HT-29 (cell line): ENCODE measurements around the gene RAPSN. TPM values are rescaled to one million over a fixed set of nuclear protein-coding genes. Genes with fewer than 3 reads are reported as not detected.
A peak's percentile ranks its signal among the peaks of the same experiment; 100 is the strongest.

Experiments used
- DNase-seq: peaks from one replicate; pipeline ENCODE4 v3.0.0-alpha.2; 2015; ENCODE audit warnings: low spot score
- total RNA-seq: library from RNA; depleted of rRNA; stranded (reverse); fragments of >200 nt; shearing (Covaris generic); gene quantifications from 2 replicates; pipeline ENCODE4 v1.2.3, GENCODE V29; 2014

RAPSN gene
- total RNA-seq, 1 experiment from 2014 or later, result not detected

GRCh38 chr11:47466201-47466600 lies 17.3 kb upstream of the RAPSN start:
- DNase-seq, result no peak

GRCh38 chr11:47464483-47464882 lies 15.5 kb upstream of the RAPSN start:
- no peak for DNase-seq

GRCh38 chr11:47461876-47462275 lies 12.9 kb upstream of the RAPSN start:
- DNase-seq, result no peak

- no peak for DNase-seq
Measured at GRCh38 chr11:47460571-47461235, 11.8 kb upstream of the RAPSN start.

- DNase-seq, result peak; percentile 90
Measured at GRCh38 chr11:47454258-47454671, 5.3 kb upstream of the RAPSN start.

GRCh38 chr11:47453365-47453764 lies 4.4 kb upstream of the RAPSN start:
- no peak for DNase-seq

- DNase-seq, result no peak
Measured at GRCh38 chr11:47451990-47452389, 3.1 kb upstream of the RAPSN start.

GRCh38 chr11:47451436-47451835 lies 2.5 kb upstream of the RAPSN start:
- DNase-seq, result no peak

GRCh38 chr11:47449541-47449940 lies 605 bp upstream of the RAPSN start:
- DNase-seq, result no peak

GRCh38 chr11:47447906-47448305 lies 1.0 kb downstream of the RAPSN start:
- no peak for DNase-seq

GRCh38 chr11:47446833-47447232 lies 2.1 kb downstream of the RAPSN start:
- DNase-seq, result no peak

GRCh38 chr11:47445840-47446239 lies 3.1 kb downstream of the RAPSN start:
- no peak for DNase-seq

GRCh38 chr11:47443817-47444216 lies 5.1 kb downstream of the RAPSN start:
- DNase-seq, result no peak

- peak; percentile 60 for DNase-seq
Measured at GRCh38 chr11:47443028-47443700, 5.8 kb downstream of the RAPSN start.

GRCh38 chr11:47442514-47442913 lies 6.4 kb downstream of the RAPSN start:
- DNase-seq, result no peak

- DNase-seq, result no peak
Measured at GRCh38 chr11:47441421-47441820, 7.5 kb downstream of the RAPSN start.

GRCh38 chr11:47440054-47440476 lies 8.9 kb downstream of the RAPSN start:
- DNase-seq, result no peak

GRCh38 chr11:47438721-47439120 lies 10.2 kb downstream of the RAPSN start:
- no peak for DNase-seq

- no peak for DNase-seq
Measured at GRCh38 chr11:47437746-47438418, 11.1 kb downstream of the RAPSN start.

- DNase-seq, result no peak
Measured at GRCh38 chr11:47437218-47437745, 11.7 kb downstream of the RAPSN start.

- no peak for DNase-seq
Measured at GRCh38 chr11:47436726-47437125, 12.2 kb downstream of the RAPSN start.

GRCh38 chr11:47435687-47436086 lies 13.2 kb downstream of the RAPSN start:
- no peak for DNase-seq
